Endometrial microvascular endothelial cells (primary cell): ENCODE measurements around the gene PLCB3. TPM values are rescaled to one million over a fixed set of nuclear protein-coding genes. Genes with fewer than 3 reads are reported as not detected.

Experiments
- in situ Hi-C: cut with HindIII; loops from 2 replicates; pipeline ENCODE4 v1.10.0; 2017; ENCODE audit warnings: low sequenced_read_pairs, low pct_unique_long_range_greater_than_20kb; ENCODE audit errors: inconsistent ontology term
- total RNA-seq: library from RNA; depleted of rRNA; stranded (reverse); fragments of >200 nt; gene quantifications from one replicate; pipeline ENCODE4 v1.2.3, GENCODE V29; 2015; ENCODE audit errors: inconsistent ontology term

PLCB3 gene
- total RNA-seq, 1 donor from 2014 or later: 61.8 TPM

DNA sequence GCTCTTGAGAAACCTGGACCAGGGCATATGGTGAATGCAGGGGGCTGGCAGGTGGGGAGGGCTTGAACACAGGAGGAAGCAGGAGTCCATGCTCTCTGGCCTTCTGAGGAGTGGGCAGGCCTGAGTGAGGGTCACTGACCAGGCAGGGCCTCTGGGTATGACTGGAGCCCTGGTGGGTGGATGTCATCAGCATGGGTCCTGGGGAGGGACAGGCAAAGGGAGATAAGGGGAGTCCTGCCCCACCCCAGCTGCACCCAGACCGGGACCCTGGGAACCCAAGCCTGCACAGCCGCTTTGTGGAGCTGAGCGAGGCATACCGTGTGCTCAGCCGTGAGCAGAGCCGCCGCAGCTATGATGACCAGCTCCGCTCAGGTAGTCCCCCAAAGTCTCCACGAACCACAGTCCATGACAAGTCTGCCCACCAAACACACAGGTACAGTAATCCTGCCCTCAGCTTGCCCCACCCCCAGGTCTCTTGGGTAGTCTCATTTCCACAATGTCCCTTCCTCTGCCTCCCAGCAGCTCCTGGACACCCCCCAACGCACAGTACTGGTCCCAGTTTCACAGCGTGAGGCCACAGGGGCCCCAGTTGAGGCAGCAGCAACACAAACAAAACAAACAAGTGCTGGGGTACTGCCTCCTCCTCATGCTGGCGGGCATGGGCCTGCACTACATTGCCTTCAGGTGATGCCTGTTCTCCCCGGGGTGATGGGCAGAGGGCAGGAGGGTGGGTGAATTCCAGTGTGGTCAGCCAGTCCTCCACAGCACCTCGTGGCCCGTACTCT lies 19.0 kb upstream of the PLCB3 start:
- in situ Hi-C loops: no loop called here

DNA sequence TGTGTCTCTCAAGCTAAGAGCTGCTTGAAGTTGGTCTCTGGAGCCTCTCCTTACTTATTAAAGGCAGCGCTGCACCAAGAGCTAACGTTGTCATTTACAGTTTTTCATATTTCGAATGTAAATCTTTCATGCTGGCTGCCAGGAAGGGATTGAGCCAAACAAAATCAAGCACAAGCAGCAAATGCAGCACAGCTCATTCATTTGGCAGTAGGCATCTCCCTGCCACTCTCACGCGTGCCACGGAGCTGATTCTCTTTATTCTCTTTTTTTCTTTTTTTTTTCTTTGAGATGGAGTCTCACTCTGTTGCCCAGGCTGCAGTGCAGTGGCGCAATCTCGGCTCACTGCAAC lies 18.4 kb upstream of the PLCB3 start:
- in situ Hi-C loops: no loop called here

DNA sequence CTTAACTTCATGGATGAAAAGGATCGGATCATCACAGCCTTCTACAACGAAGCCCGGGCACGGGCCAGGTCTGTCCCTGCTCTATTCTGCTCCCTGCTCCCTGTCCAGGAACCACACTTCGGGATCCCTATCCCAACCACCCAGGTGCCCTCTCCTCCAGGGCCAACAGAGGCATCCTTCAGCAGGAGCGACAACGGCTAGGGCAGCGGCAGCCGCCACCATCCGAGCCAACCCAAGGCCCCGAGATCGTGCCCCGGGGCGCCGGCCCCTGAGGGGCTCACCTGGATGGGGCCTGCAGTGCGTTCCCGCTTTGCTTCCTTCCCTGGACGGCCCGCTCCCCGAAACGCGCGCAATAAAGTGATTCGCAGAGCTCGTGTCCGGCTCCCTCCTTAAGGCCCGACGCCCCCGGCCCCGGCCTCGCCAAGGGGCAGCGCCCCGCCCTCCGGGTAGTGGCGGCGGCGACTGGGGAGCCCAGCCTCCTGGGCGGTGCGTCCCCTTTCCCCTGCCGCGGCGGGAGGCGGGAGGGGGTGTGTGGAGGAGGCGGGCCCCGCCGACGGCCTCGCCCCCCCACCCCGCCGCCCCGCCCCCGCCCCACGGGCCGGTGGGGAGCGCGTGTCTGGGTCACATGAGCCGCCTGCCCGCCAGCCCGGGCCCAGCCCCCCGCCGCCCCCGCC lies 17.3 kb upstream of the PLCB3 start, which contains the start of gene VEGFB:
Gene VEGFB (plus strand): TSS at position 672 of the 674 bp plus-strand sequence. CDS start 250 bp downstream, outside the sequence.
- in situ Hi-C loops: no loop called here

DNA sequence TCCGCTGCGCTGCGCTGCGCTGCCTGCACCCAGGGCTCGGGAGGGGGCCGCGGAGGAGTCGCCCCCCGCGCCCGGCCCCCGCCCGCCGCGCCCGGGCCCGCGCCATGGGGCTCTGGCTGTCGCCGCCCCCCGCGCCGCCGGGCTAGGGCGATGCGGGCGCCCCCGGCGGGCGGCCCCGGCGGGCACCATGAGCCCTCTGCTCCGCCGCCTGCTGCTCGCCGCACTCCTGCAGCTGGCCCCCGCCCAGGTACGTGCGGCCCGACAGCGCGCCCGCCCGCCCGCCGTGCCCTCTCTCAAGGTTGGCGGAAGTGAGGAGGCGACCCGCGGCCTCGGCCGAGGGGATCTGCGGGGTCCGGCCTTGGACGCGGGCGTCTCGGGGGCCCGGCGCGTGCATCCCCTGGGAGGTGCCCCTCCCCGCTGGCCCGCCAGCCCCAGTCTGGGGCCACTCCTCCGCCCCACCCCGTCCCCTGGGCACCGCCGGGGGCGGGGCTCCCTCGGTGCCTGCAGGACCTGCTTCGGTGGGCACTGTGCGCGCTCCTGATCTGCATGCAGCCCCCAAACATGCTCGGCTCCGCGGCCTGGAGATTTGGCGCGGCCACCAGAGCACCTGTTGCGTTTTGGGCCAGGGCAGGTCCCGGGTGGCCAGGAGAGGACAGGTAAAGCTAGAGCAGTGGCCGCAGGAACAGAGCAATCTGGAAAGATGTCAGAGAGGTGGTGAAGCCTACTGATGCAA lies 16.5 kb upstream of the PLCB3 start:
- in situ Hi-C loops: no loop called here

DNA sequence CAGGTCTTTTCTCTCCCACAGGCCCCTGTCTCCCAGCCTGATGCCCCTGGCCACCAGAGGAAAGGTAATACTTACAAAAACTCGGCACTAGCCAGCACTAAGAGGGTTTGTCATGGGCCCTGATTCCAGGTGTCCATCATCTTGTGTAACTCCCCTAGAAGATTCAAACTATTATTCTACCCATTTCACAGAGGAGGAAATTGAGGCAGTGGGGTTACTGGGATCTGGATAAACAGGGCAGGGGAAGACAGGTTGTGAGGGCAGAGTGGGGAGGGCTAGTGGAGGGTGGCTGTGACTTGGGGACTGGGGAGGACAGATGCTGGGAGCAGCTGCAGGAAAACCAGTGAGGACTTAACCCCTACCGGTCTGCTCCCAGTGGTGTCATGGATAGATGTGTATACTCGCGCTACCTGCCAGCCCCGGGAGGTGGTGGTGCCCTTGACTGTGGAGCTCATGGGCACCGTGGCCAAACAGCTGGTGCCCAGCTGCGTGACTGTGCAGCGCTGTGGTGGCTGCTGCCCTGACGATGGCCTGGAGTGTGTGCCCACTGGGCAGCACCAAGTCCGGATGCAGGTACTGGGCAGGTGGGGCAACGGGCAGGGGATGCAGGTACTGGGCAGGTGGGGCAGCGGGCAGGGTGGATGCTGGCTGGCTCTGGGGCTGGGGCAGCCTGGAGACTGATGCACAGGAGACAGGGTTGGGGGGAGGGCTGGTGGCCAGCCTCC lies 15.7 kb upstream of the PLCB3 start:
- in situ Hi-C loops: no loop called here

DNA sequence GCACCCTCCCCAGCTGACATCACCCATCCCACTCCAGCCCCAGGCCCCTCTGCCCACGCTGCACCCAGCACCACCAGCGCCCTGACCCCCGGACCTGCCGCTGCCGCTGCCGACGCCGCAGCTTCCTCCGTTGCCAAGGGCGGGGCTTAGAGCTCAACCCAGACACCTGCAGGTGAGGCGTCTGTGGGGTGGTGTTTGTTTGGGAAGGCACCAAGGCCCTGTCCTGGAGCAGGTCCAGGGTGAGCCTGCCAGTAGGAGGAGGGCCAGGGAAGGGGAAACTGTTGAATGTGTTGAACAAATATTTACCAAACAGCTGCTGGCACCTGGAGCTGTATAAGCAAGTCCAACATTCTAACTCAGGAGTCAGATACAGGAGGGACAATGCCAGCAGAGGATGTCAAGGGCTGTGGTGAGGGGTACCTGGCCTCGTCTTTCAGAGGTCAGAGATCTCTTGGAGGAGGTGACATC lies 13.8 kb upstream of the PLCB3 start:
- in situ Hi-C loops: no loop called here

DNA sequence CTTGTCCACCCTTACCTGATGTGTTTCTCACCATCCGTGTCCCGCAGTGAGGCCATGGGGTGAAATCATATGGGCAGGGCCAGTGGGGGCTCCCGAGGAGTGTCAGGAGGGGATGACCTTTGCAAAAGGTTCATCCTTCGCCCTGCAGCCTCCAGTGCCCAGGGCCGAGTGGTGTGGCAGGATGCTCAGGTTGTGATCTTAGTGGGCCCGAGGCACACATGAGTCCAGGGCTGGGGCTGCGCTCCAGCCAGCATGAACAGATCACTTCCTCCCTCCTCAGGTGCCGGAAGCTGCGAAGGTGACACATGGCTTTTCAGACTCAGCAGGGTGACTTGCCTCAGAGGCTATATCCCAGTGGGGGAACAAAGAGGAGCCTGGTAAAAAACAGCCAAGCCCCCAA lies 13.3 kb upstream of the PLCB3 start:
- in situ Hi-C loops: no loop called here

DNA sequence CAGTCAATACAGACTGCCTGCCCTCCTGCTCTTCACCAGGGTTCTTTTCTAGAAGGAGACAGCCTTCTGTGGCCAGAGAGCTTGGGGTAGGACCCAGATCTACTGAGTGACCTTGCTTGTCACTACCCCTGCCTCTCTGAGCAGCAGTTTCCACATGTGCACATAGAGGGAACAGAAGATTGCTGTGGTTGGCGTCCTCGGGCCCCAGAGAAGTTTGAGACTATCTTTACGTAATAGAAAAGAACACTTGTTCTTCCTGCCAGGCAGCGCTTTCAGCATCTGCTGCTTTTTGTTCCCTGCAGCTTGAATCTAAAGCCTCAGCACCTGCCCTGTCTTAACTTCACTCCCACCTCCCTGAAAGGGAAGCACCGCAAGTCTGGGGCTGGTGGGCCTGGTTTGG lies 12.3 kb upstream of the PLCB3 start:
- in situ Hi-C loops: no loop called here

DNA sequence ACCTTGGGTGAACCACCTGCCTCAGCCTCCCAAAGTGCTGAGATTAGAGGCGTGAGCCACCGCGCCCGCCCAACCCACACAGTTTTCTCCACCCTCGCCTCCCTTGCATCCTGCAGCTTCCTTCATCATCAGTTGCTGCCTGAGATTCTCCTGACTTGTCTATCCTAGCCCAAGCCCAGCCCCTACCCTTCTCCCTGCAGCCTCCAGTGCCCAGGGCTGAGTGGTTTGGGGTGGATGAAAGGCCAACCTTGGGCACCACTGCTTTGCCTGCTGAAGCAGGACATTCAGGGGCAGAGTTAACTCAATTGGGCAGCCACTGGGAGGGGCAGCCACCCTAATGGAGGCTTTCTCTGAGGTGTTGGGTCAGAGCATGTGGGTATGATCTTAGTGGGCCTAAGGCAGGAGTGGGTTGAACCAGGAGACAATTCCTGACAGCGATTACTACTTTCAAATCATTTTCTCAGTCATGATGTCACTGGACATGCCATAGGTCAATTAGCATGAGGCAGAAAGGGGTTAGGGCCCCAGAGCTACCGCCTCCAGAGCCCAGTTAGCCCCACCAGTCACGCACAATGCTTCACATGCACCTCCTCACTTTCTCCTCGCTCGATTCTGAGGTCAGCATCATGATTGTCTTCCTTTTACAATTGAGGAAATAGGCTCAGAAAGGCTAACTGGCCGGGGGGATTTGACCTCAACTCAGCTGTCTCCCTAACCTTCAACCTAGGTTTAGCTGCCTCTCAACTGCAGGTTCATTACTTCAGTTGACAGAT lies 11.5 kb upstream of the PLCB3 start:
- in situ Hi-C loops: no loop called here

DNA sequence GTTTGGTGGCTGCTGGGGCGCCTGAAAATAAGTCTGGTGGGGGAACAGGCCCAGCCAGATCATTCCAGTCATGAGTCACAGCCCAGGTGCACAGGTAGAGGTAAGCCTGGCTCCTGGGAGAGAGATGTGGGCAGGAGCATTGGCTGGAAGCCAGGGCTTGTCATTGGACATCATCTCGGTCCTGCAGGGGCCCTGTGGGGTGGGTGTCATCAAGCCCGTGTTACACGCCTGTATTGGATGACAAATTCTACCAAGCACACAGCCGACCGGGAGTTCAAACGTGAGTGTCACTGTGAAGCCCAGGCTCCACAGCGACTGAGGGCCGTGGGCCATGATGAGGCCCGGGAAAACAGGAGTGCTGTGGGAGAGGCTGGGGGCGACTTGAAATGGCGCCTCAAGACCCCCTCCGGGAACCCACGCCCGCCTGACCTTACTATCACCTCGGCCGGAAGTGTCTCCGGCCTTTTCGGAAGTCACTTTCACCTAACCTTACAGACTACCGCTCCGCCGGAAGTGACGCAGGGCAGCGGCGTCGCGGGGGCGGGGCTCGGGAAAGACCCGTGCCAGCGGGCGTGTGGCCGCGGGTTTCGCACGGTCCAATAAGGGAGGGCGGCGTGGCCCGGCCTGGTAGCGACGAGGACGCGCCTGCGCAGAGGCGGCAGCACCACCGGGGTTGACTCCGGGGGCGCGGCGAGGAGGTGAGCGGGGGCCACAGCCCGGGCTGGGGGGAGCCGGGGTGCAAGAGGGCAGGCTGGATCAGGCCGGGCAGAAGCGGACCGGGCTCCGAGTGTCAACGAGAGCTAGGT lies 10.7 kb upstream of the PLCB3 start, which contains the start of gene FKBP2:
Gene FKBP2 (plus strand): TSS at position 661 of the 806 bp plus-strand sequence. CDS start 1,293 bp downstream, outside the sequence.
- in situ Hi-C loops: no loop called here

DNA sequence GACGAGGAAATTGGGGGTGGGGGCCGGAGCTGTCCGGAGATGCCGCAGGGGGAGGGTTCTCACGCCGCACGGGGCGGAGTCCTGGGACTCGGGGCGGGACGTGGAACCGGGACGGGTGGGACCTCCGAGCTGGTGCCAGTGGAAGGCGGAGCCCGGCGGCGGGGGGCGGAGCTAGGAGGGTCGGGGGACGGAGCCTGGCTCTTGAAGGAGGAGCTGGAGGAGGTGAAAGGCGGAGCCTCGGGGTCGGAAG lies 10.2 kb upstream of the PLCB3 start:
- in situ Hi-C loops: no loop called here

DNA sequence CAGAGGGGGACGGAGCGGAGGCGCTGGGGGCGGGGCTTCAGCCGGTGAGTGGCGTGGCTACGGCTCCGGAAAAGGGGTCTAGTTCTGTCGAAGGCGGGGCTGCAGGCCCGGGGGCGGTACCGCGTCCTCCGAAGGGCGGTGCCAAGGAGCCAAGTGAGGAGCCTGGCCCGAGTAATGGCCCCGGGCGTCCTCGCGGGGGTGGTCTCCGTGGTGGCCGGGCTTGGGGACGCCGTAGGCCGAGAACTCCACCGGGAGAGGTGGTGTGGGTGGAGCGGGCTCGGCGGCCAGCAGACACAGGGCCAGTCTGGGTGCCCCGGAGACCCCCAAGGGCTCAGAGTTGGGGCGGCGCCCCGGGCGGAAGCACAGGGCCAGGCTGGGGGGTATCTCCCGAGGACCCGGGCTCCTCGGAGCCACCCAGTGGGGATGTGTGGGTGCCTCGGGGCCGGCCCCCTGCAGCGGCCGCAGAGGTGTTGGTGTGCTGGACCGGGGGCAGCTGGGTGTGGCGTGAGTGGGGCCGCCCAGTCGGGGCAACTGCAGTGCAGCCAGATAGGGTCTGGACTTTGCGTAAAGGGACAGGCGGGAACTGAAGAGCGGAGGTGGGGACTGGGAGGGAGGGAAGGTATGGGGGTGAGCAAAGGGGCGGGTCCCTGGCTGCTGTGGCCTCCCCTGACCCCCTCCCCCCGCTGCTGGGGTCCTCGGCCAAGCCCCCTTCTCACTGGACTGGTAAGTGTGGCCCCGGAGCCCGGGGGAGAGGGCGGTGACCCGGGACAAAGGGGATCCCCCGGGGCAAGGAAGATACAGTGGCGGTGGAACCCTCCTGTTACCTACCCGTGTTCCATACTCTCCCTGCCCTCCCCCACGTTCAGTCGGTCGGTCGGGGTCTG lies 9.6 kb upstream of the PLCB3 start:
- in situ Hi-C loops: no loop called here

DNA sequence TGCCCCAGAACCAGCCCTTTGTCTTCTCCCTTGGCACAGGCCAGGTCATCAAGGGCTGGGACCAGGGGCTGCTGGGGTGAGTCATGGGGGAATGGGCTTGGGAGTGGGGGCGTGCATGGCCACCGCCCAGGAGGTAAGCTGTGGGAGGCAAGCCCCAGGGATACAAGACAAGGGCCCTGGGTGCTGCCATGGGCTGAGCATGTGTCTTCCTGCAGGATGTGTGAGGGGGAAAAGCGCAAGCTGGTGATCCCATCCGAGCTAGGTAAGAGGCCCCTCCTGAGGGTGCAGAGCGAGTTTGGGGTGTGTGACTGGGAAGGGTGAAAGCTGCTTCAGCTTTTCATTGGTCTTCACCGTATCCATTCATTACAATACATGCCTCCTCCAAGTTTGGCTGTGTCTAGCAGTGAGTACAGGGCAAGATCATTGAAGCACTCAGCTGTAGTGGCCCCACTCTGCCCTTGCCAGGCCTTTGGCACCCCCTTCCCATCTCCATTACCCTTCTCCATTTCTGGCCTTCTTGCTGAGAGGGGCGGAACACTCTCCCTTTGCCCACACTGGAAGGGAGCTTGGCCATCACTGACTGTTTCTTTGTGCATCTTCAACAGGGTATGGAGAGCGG lies 8.0 kb upstream of the PLCB3 start:
- in situ Hi-C loops: no loop called here

DNA sequence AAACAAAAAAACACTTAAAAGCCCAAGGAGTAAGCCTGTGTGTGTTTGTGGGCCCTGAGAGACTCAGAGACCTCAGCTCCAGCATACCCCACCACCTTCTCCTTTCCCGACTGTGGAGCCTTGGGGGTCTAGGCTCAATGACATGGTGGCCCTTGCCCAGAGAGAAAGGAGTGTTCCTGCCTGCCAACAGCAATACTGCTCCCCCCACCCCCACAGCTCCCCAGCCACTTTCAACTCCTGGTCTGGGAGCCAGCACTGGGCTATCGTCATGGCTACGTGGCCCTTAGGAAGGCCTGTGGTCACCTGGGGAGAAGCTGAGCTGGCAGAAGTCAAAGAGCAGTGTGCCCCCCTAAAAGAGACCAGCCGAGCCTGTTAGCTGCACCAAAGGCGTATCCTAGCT lies 7.2 kb upstream of the PLCB3 start:
- in situ Hi-C loops: no loop called here

DNA sequence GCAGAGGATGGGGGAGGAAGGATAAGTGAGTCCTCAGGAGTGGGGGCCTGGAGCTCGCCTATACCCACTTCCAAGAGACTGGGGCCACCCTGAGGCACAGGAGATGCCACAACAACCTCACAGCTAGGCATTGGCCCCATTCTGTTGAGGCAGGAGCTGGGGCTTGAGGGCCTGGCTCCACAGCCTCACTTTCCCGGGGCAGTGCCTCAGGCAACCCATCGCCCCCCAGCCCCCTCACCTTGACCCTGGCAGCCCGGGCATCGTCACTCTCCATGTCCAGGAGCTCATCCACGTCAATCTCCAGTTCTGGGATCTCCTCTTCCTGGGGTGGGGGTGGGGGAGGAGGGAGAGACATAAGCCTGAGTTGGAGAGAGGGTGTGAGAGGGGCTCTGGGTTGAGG lies 6.4 kb upstream of the PLCB3 start:
- in situ Hi-C loops: no loop called here

DNA sequence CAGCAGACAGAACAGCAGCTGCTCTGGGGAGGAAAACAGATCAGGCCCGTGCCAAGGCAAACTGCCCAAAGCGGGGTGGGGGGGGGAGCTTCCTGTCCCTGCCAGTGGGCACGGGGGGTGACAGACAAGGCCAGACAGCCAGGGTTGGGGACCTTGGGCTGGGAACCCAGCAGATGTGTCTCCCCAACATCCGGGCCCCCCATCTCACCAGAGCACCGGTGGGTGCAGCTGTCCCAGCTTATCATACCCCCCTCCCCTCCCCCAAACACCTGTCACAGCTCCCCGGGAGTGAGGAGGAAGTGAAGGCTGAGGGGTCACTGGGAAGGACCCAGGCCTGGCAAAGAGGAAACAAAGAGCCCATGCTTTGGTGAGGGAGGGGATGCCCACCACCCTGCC lies 5.9 kb upstream of the PLCB3 start:
- in situ Hi-C loops: no loop called here
